H1 (cell line): ENCODE results near the gene BCL2L1. TPM values are rescaled to one million over a fixed set of nuclear protein-coding genes. Genes with fewer than 3 reads are reported as not detected.

Source experiments
- CTCF ChIA-PET: fragments of 300-600 bp; sonication (Branson Sonifier 250); formaldehyde crosslinking; loops from one replicate; lab custom pipeline; 2021; ENCODE audit not compliant: partially characterized antibody; lab: Charles Lee
- POLR2A ChIA-PET: fragments of 300-600 bp; sonication (Branson Sonifier 250); formaldehyde crosslinking; loops from one replicate; lab custom pipeline; 2021; ENCODE audit warnings: inconsistent platforms; ENCODE audit not compliant: partially characterized antibody; lab: Charles Lee
- DNase-seq, 2 experiments: peaks; one replicate each; pipeline versions ENCODE4 v3.0.0 to v3.0.0-alpha.2; 2010 to 2022; ENCODE audit warnings: low spot score in 2 of 2, low read depth in 1 of 2, mixed read lengths in 1 of 2
- FAIRE-seq: peaks from 2 replicates; lab custom pipeline; 2011; peaks lifted over from hg19 to GRCh38; lab: Jason Lieb, UNC
- H2AFZ ChIP-seq: 2 replicates; pipeline ENCODE4 v1.8.1; 2012; ENCODE audit warnings: low read length, inconsistent platforms
- H2AK5ac ChIP-seq: 2 replicates; pipeline ENCODE4 v1.6.1; 2013; ENCODE audit warnings: low read depth, low read length
- H2BK120ac ChIP-seq: replicated peaks from 2 replicates; pipeline ENCODE3; 2013; ENCODE audit warnings: low read depth, low read length, inconsistent platforms
- H2BK12ac ChIP-seq: 2 replicates; pipeline ENCODE4 v1.6.1; 2013; ENCODE audit warnings: low read depth, low read length
- H2BK15ac ChIP-seq: 2 replicates; pipeline ENCODE4 v1.6.1; 2013; ENCODE audit warnings: low read length
- H2BK20ac ChIP-seq: 2 replicates; pipeline ENCODE4 v1.6.1; 2013; ENCODE audit warnings: low read length
- H2BK5ac ChIP-seq: 2 replicates; pipeline ENCODE4 v1.6.1; 2013; ENCODE audit warnings: low read depth, low read length
- H3K14ac ChIP-seq: 2 replicates; pipeline ENCODE4 v1.6.1; 2013; ENCODE audit warnings: inconsistent platforms; ENCODE audit not compliant: insufficient read length
- H3K18ac ChIP-seq: 2 replicates; pipeline ENCODE4 v1.6.1; 2013; ENCODE audit warnings: low read length; ENCODE audit errors: extremely low read depth
- H3K23ac ChIP-seq: 2 replicates; pipeline ENCODE4 v1.6.1; 2013; ENCODE audit warnings: inconsistent platforms; ENCODE audit not compliant: insufficient read length
- H3K23me2 ChIP-seq: 2 replicates; pipeline ENCODE4 v1.6.1; 2013; ENCODE audit warnings: low read depth, low read length
- H3K27ac ChIP-seq: 2 replicates; pipeline ENCODE4 v1.6.1; 2011; ENCODE audit warnings: low read depth, low read length, inconsistent platforms
- H3K27me3 ChIP-seq, 4 experiments: replicated peaks in 1 of 4; 1 replicate in 1 of 4; 2 replicates in 3 of 4; pipeline versions ENCODE4 v1.6.1 to v1.8.1; 2011 to 2013; ENCODE audit warnings: low read length in 3 of 4, mild to moderate bottlenecking in 3 of 4, inconsistent platforms in 2 of 4, mixed read lengths in 2 of 4, moderate library complexity in 1 of 4; ENCODE audit not compliant: control insufficient read depth in 3 of 4, insufficient read depth in 3 of 4; ENCODE audit errors: extremely low read depth in 1 of 4
- H3K36me3 ChIP-seq, 4 experiments: 2 replicates each; pipeline versions ENCODE4 v1.6.1 to v1.8.1; 2011 to 2013; ENCODE audit warnings: mild to moderate bottlenecking in 4 of 4, low read length in 3 of 4, moderate library complexity in 2 of 4, control low read depth in 1 of 4, inconsistent platforms in 1 of 4; ENCODE audit not compliant: insufficient read depth in 4 of 4, control insufficient read depth in 2 of 4
- H3K4ac ChIP-seq: replicated peaks from 2 replicates; pipeline ENCODE3; 2013; ENCODE audit warnings: low read length, low read depth, mixed read lengths, inconsistent platforms; ENCODE audit not compliant: insufficient read length
- H3K4me1 ChIP-seq, 4 experiments: replicated peaks in 1 of 4; 1 replicate in 1 of 4; 2 replicates in 3 of 4; pipeline versions ENCODE4 v1.6.1 to v1.8.1; 2011 to 2013; ENCODE audit warnings: low read length in 3 of 4, inconsistent platforms in 2 of 4, mixed read lengths in 1 of 4; ENCODE audit not compliant: insufficient read depth in 4 of 4, control insufficient read depth in 3 of 4
- H3K4me2 ChIP-seq, 2 experiments: 2 replicates each; pipeline versions ENCODE4 v1.6.1 to v1.8.1; 2011 to 2013; ENCODE audit warnings: low read depth in 2 of 2, low read length in 2 of 2, control low read depth in 1 of 2, inconsistent platforms in 1 of 2, mild to moderate bottlenecking in 1 of 2; ENCODE audit not compliant: insufficient read depth in 1 of 2
- H3K4me3 ChIP-seq, 4 experiments: fragments of 200-600, 300-600 bp in 1 of 4; sonication (generic), shearing (Covaris generic), sonication (Bioruptor Twin) in 1 of 4; 2 replicates each; pipeline versions ENCODE4 v1.5.1 to v1.8.1; 2011 to 2016; ENCODE audit warnings: low read length in 4 of 4, low read depth in 3 of 4, control low read depth in 2 of 4, inconsistent platforms in 2 of 4, mild to moderate bottlenecking in 2 of 4, mixed read lengths in 1 of 4, moderate library complexity in 1 of 4; ENCODE audit not compliant: insufficient read depth in 2 of 4; ENCODE audit errors: extremely low read depth in 1 of 4
- H3K56ac ChIP-seq: replicated peaks from 2 replicates; pipeline ENCODE3; 2013; ENCODE audit warnings: low read depth, mild to moderate bottlenecking, mixed read lengths, low read length, inconsistent platforms; ENCODE audit not compliant: insufficient read length
- H3K79me1 ChIP-seq: 2 replicates; pipeline ENCODE4 v1.6.1; 2013; ENCODE audit warnings: low read depth, low read length, control low read depth
- H3K79me2 ChIP-seq, 2 experiments: 2 replicates each; pipeline versions ENCODE4 v1.6.1 to v1.8.1; 2012 to 2013; ENCODE audit warnings: low read length in 2 of 2, mild to moderate bottlenecking in 2 of 2, inconsistent platforms in 1 of 2; ENCODE audit not compliant: insufficient read depth in 2 of 2, control insufficient read depth in 1 of 2
- H3K9ac ChIP-seq, 4 experiments: replicated peaks in 1 of 4; 1 replicate in 1 of 4; 2 replicates in 3 of 4; pipeline versions ENCODE4 v1.6.1 to v1.8.1; 2011 to 2013; ENCODE audit warnings: low read depth in 3 of 4, low read length in 3 of 4, control low read depth in 2 of 4, mild to moderate bottlenecking in 2 of 4, moderate library complexity in 2 of 4, inconsistent platforms in 1 of 4; ENCODE audit errors: extremely low read depth in 1 of 4
- H3K9me3 ChIP-seq, 2 experiments: 2 replicates each; pipeline versions ENCODE4 v1.6.1 to v1.8.1; 2012 to 2013; ENCODE audit warnings: mild to moderate bottlenecking in 2 of 2, moderate library complexity in 2 of 2, control low read depth in 1 of 2, inconsistent platforms in 1 of 2, low read depth in 1 of 2, low read length in 1 of 2, mixed read lengths in 1 of 2; ENCODE audit not compliant: insufficient read depth in 2 of 2
- H4K20me1 ChIP-seq, 2 experiments: replicated peaks in 1 of 2; 2 replicates each; pipeline versions ENCODE3 to v1.8.1; 2011 to 2013; ENCODE audit warnings: inconsistent platforms in 2 of 2, low read length in 2 of 2, mild to moderate bottlenecking in 1 of 2; ENCODE audit not compliant: insufficient read depth in 2 of 2, control insufficient read depth in 1 of 2
- H4K5ac ChIP-seq: 2 replicates; pipeline ENCODE4 v1.6.1; 2013; ENCODE audit warnings: low read length, low read depth, mixed read lengths, inconsistent platforms; ENCODE audit not compliant: insufficient read length
- H4K8ac ChIP-seq: 2 replicates; pipeline ENCODE4 v1.8.0; 2013; ENCODE audit warnings: mild to moderate bottlenecking, moderate library complexity, low read length, inconsistent platforms; ENCODE audit not compliant: insufficient read depth; ENCODE audit errors: extremely low read depth
- H4K91ac ChIP-seq: replicated peaks from 2 replicates; pipeline ENCODE3; 2013; ENCODE audit warnings: low read length, mixed read lengths, inconsistent platforms; ENCODE audit not compliant: insufficient read length
- ATF2 ChIP-seq: IDR thresholded peaks from 2 replicates; pipeline ENCODE4 v1.6.1; 2012; ENCODE audit warnings: low read length, inconsistent platforms
- CBX5 ChIP-seq: fragments of 300-800, 300-1000 bp; sonication (generic); IDR thresholded peaks from 2 replicates; pipeline ENCODE4 v1.7.1; 2016; ENCODE audit warnings: antibody characterized with exemption, low read length, low read depth
- CHD1 ChIP-seq: IDR thresholded peaks from 2 replicates; pipeline ENCODE4 v1.6.1; 2012; ENCODE audit warnings: low read depth, low read length, improper control_type of control experiment
- CHD2 ChIP-seq: IDR thresholded peaks from 2 replicates; pipeline ENCODE4 v1.6.1; 2012; ENCODE audit warnings: low read length, improper control_type of control experiment
- HDAC6 ChIP-seq: IDR thresholded peaks from one replicate; pipeline ENCODE4 v1.7.1; 2012; ENCODE audit warnings: low read depth, mild to moderate bottlenecking, inconsistent platforms, low read length, moderate library complexity
- NANOG ChIP-seq: IDR thresholded peaks from 2 replicates; pipeline ENCODE4 v1.6.1; 2011; ENCODE audit warnings: low read length, low read depth, mild to moderate bottlenecking, inconsistent platforms; ENCODE audit not compliant: insufficient read depth, poor library complexity, severe bottlenecking
- PHF8 ChIP-seq: fragments of 200-600 bp; sonication (generic); conservative IDR thresholded peaks from 2 replicates; pipeline ENCODE4 v1.7.1; 2012; ENCODE audit warnings: low read depth, mild to moderate bottlenecking, inconsistent platforms, low read length, moderate library complexity
- POU5F1 ChIP-seq: IDR thresholded peaks from 2 replicates; pipeline ENCODE4 v1.6.1; 2011; ENCODE audit warnings: low read depth, mild to moderate bottlenecking, low read length, moderate library complexity
- RNF2 ChIP-seq: fragments of 200-900, 300-1000 bp; sonication (generic); IDR thresholded peaks from 2 replicates; pipeline ENCODE4 v1.7.1; 2016; ENCODE audit warnings: borderline replicate concordance, low read depth, mild to moderate bottlenecking, antibody characterized with exemption, low read length; ENCODE audit not compliant: poor library complexity, severe bottlenecking; ENCODE audit errors: missing control alignments
- TCF12 ChIP-seq: IDR thresholded peaks from 2 replicates; pipeline ENCODE4 v1.6.1; 2011; ENCODE audit warnings: low read depth, mild to moderate bottlenecking, low read length
- WGBS, 2 experiments: shearing (Covaris generic) in 1 of 2; methylation state at CpG; one replicate each; pipeline versions ENCODE4 v1.1.6 to v1.1.7; 2013 to 2015; ENCODE audit warnings: low lambda C conversion rate in 2 of 2, mixed read lengths in 2 of 2, inconsistent platforms in 1 of 2, low coverage in 1 of 2, missing lambda C conversion rate in 1 of 2; ENCODE audit not compliant: insufficient replicate concordance in 2 of 2, insufficient coverage in 1 of 2, insufficient read length in 1 of 2; ENCODE audit errors: extremely low coverage in 1 of 2, missing lambda C conversion rate in 1 of 2; 5-methylcytosine and 5-hydroxymethylcytosine counted together
- polyA plus RNA-seq, 7 experiments: library from polyadenylated mRNA; depleted of rRNA in 3 of 7; stranded (reverse) in 5 of 7; unstranded in 2 of 7; fragments of >200 nt in 5 of 7; fragments of 200-250 nt in 2 of 7; gene quantifications; 1 replicate in 5 of 7; 2 replicates in 1 of 7; 4 replicates in 1 of 7; pipeline versions ENCODE4 v1.2.1 to v1.2.3, GENCODE V29; 2011 to 2013; ENCODE audit warnings: missing spikeins in 2 of 7, mixed read lengths in 2 of 7
- total RNA-seq: library from RNA; stranded (reverse); fragmentation: NEBNext Ultra II Directional; extraction: Animal tissue kit (Norgen Biotek cat#: 25700); gene quantifications from 2 replicates; pipeline ENCODE4 v1.2.1, GENCODE V29; 2021

Gene BCL2L1
- total and polyA plus RNA-seq, 2 of the 8 experiments (the other 6 are each of a cell fraction or from before 2014, with no cell fraction given), result 64.9 to 66.1 TPM

- no peak overlapping the region for H2BK15ac ChIP-seq
- ChIA-PET POLR2A (interaction anchor here (0.6 to 9.7 kb wide), 6 partner anchors 8 to 55 kb away, joined by 3 to 108 read pairs (median 7); no protein-coding TSS in a partner anchor), CTCF (interaction anchor here (0.7 to 1.9 kb wide), 7 partner anchors 11 to 157 kb away, joined by 3 to 6 read pairs (median 4); no protein-coding TSS in a partner anchor)
- H3K23ac ChIP-seq, result no peak overlapping the region
- peaks cover 2% of the 10 kb centered on the region; the same call in 1 of the 2 replicates for H3K79me1 ChIP-seq
- no peak overlapping the region for H4K91ac ChIP-seq
- H3K36me3 ChIP-seq, result peaks cover 0 to 16% (median 11%) of the 10 kb centered on the region in 4 experiments; a peak in 7 of 8 replicates
- 88% methylated on average over 5 of the region's 5 CpGs; no CpG with 5 or more reads in 1 of the 2 experiments for WGBS, 2 experiments
- FAIRE-seq (no peak), DNase-seq (no peak)
- H3K9ac ChIP-seq, result no peak overlapping the region
- H3K4me1 ChIP-seq, result peaks cover 34 to 59% (median 52%) of the 10 kb centered on the region in 4 experiments
- no peak overlapping the region for H4K8ac ChIP-seq
- H2BK5ac ChIP-seq, result no peak overlapping the region
- H4K5ac ChIP-seq, result no peak overlapping the region
- no peak overlapping the region for H3K14ac ChIP-seq
- no peak overlapping the region for H3K27ac ChIP-seq
- H3K4ac ChIP-seq, result peak overlapping the region; percentile 10
- peaks cover 0 to 6% of the 10 kb centered on the region in 2 experiments for H4K20me1 ChIP-seq
- no peak overlapping the region for H3K4me3 ChIP-seq
- no peak overlapping the region for H2BK20ac ChIP-seq
- H2AK5ac ChIP-seq, result no peak overlapping the region
- H2AFZ ChIP-seq, result no peak overlapping the region
- peaks cover 4% of the 10 kb centered on the region for H3K23me2 ChIP-seq
- 0 out of 4 replicates have a peak overlapping the region, but pooled peaks of 1 of the 2 experiments have one; percentile 1 for H3K4me2 ChIP-seq
- H3K79me2 ChIP-seq, result peaks cover 13 to 96% of the 10 kb centered on the region in 2 experiments
- H2BK120ac ChIP-seq, result no peak overlapping the region
- no peaks in the 10 kb centered on the region for H3K9me3 ChIP-seq
- no peak overlapping the region; the same call in 1 of the 2 replicates for H3K18ac ChIP-seq
- no peak overlapping the region; the same call in 1 of the 2 replicates for H2BK12ac ChIP-seq
- H3K27me3 ChIP-seq, result no peaks in the 10 kb centered on the region
- H3K56ac ChIP-seq, result no peak overlapping the region
- no peak for TF ChIP-seq NANOG
- TF ChIP-seq POU5F1, result no peak
- TF ChIP-seq CHD1, result no peak
- TF ChIP-seq PHF8, result no peak
- TF ChIP-seq ATF2, result no peak
- TF ChIP-seq RNF2, result no peak
- TF ChIP-seq HDAC6, result no peak
- no peak for TF ChIP-seq CBX5
- no peak for TF ChIP-seq CHD2
- no peak for TF ChIP-seq TCF12
Observed at GRCh38 chr20:31716818-31717477, 5.7 kb downstream of the BCL2L1 start.
